Stimulated activated naive CD8-positive, alpha-beta T cell treated with anti-CD3 and anti-CD28 coated beads, Interleukin-15, amount 100 ng/mL, for 72 hours (primary cell): ENCODE results near the gene FAM149B1.

Source experiments
- ATAC-seq: fragments of 150-1000 bp; cut with Tn5 transposase; 2 replicates; pipeline ENCODE4 v1.10.0; 2021; ENCODE audit warnings: mild to moderate bottlenecking, moderate library complexity
- DNase-seq, 2 donors: peaks; one replicate each; pipeline ENCODE4 v3.0.0; 2021 to 2022
- H3K27ac Mint-ChIP-seq, 2 donors: one replicate each; pipeline ENCODE4 v1.8.0; 2022; ENCODE audit warnings: mild to moderate bottlenecking in 2 of 2, mixed read lengths in 2 of 2, moderate library complexity in 2 of 2
- H3K27me3 Mint-ChIP-seq: one replicate; pipeline ENCODE4 v1.8.0; 2022; ENCODE audit warnings: mixed read lengths
- H3K4me1 Mint-ChIP-seq: one replicate; pipeline ENCODE4 v1.8.0; 2022; ENCODE audit warnings: mild to moderate bottlenecking, mixed read lengths
- H3K4me3 Mint-ChIP-seq, 2 donors: one replicate each; pipeline ENCODE4 v1.8.0; 2022; ENCODE audit warnings: mild to moderate bottlenecking in 2 of 2, mixed read lengths in 2 of 2, moderate library complexity in 1 of 2
- H3K9me3 Mint-ChIP-seq, 2 donors: one replicate each; pipeline ENCODE4 v1.8.0; 2022; ENCODE audit warnings: mixed read lengths in 2 of 2

Gene FAM149B1

GRCh38 chr10:73161662-73162061 lies 6.3 kb upstream of the FAM149B1 start:
- H3K4me3 Mint-ChIP-seq = no peak overlapping the region
- H3K4me1 Mint-ChIP-seq = peaks cover 48% of the 10 kb centered on the region
- no peaks in the 10 kb centered on the region for H3K27me3 Mint-ChIP-seq
- peaks cover 0 to 1% of the 10 kb centered on the region in 2 donors for H3K9me3 Mint-ChIP-seq
- H3K27ac Mint-ChIP-seq = no peak overlapping the region
- ATAC-seq (no peak), DNase-seq (no peak)

- Mint-ChIP-seq H3K27me3 (no peaks in the 10 kb centered on the region), H3K9me3 (peaks cover 0 to 7% of the 10 kb centered on the region in 2 donors), H3K4me1 (peaks cover 61% of the 10 kb centered on the region), H3K27ac (peak overlapping the region in 1 of 2 donors; percentile 45), H3K4me3 (no peak overlapping the region)
- DNase-seq (no peak), ATAC-seq (no peak)
Observed at GRCh38 chr10:73163096-73163495, 4.8 kb upstream of the FAM149B1 start.

DNA sequence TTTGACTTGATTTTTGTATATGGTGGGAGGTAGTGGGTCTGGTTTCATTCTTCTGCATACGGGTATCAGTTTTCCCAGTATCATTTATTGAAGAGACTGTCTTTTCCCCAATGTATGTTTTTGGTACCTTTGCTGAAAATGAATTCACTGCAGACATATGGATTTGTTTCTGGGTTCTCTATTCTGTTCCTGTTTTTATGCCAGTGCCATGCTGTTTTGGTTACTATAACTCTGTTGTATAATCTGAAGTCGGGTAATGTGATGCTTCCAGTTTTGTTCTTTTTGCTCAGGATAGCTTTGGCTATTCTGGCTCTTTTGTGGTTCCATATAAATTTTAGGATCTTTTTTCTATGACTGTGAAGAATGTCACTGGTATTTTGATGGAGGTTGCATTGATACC lies 947 bp upstream of the FAM149B1 start:
- peak overlapping the region; percentile 99 for H3K4me3 Mint-ChIP-seq
- H3K4me1 Mint-ChIP-seq = peaks cover 50% of the 10 kb centered on the region
- DNase-seq (no peak), ATAC-seq (no peak)
- no peaks in the 10 kb centered on the region for H3K27me3 Mint-ChIP-seq
- H3K9me3 Mint-ChIP-seq = peaks cover 0 to 7% of the 10 kb centered on the region in 2 donors
- H3K27ac Mint-ChIP-seq = peak overlapping the region; percentile 99 to 100

- Mint-ChIP-seq H3K9me3 (peaks cover 0 to 7% of the 10 kb centered on the region in 2 donors), H3K4me3 (peak overlapping the region; percentile 99), H3K4me1 (peaks cover 46% of the 10 kb centered on the region), H3K27ac (peak overlapping the region; percentile 99 to 100), H3K27me3 (no peaks in the 10 kb centered on the region)
- no peak for DNase-seq
- ATAC-seq = no peak
Observed at GRCh38 chr10:73167458-73167782, 499 bp upstream of the FAM149B1 start.

DNA sequence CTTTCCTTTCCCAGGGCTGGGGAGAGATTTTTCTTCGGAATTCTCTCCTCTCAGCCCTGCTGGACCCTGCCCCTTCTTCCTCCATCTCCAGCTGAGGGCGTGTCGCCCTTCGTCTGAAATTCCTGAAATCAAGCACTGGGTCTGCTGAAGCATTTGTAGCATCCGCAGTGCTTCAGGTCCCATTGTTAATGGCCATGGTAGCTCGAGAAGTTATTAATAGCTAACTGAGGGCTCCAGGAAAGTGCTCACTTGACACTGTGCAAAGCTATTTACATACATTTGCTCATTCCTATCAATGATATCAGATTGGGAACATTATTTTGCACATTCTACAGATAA lies 515 bp downstream of the FAM149B1 start:
- peak; percentile 16 for ATAC-seq
- H3K4me1 Mint-ChIP-seq = peaks cover 38% of the 10 kb centered on the region
- H3K9me3 Mint-ChIP-seq = peaks cover 0 to 7% of the 10 kb centered on the region in 2 donors
- no peaks in the 10 kb centered on the region for H3K27me3 Mint-ChIP-seq
- H3K4me3 Mint-ChIP-seq = peak overlapping the region; percentile 99
- DNase-seq = no peak
- H3K27ac Mint-ChIP-seq = peak overlapping the region; percentile 91 to 99

- H3K4me1 Mint-ChIP-seq = peaks cover 38% of the 10 kb centered on the region
- peak overlapping the region in 1 of 2 donors; percentile 19 for H3K27ac Mint-ChIP-seq
- H3K9me3 Mint-ChIP-seq = peaks cover 0 to 7% of the 10 kb centered on the region in 2 donors
- DNase-seq = no peak
- peak overlapping the region in 1 of 2 donors; percentile 99 for H3K4me3 Mint-ChIP-seq
- ATAC-seq = no peak
- no peaks in the 10 kb centered on the region for H3K27me3 Mint-ChIP-seq
Observed at GRCh38 chr10:73169320-73169719, 1.4 kb downstream of the FAM149B1 start.

DNA sequence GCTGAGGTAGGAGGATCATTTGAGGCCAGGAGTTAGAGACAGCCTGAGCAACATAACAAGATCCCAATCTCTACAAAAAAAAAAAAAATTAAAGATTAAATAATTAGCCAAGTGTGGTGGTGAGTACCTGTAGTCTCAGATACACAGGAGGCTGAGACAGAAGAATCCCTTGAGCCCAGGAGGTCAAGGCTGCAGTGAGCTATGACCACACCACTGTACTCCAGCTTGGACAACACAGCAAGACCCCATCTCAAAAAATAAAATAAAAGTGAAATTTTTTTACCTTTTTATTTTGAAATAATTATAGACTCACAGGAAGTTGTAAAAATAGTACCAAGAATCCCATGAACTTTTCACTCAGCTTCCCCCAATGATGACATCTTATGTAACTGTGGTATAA lies 4.9 kb downstream of the FAM149B1 start:
- Mint-ChIP-seq H3K27me3 (no peaks in the 10 kb centered on the region), H3K4me3 (no peak overlapping the region), H3K4me1 (peaks cover 6% of the 10 kb centered on the region), H3K9me3 (no peaks in the 10 kb centered on the region), H3K27ac (no peak overlapping the region)
- ATAC-seq = no peak
- no peak for DNase-seq

DNA sequence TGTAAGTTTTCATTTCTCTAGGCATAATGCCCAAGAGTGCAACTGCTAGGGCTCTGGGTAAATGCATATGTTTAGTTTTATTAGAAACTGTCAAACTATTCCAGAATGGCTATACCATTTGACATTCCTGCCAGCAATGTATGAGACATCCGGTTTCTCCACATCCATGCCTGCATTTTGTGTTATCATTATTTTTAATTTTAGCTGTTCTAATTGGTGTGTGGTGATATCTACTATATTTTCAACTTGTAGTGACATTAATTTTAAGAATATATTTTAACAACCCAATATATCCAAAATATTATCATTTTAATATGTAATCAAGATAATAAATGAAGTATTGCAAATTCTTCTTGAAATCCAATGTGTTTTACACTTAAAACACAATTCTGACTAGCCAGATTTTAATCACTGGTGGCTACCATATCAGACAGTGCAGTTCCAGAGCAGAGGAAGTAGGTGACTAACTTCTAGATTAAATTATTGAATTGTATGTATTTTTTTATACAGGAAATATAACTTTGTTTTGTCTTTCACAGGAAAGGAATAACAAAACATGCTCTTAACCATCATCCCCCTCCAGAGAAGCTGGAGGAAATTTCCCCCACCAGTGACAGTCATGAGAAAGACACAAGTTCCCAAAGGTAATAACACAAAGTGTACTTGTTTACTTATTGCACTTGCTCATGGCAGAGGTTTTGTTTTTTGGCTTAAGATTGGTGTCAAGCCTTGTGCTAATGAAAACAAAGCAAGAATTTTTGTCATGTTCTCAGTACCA lies 6.4 kb downstream of the FAM149B1 start:
- H3K27ac Mint-ChIP-seq = no peak overlapping the region
- no peaks in the 10 kb centered on the region for H3K4me1 Mint-ChIP-seq
- no peaks in the 10 kb centered on the region for H3K9me3 Mint-ChIP-seq
- ATAC-seq (no peak), DNase-seq (no peak)
- H3K27me3 Mint-ChIP-seq = no peaks in the 10 kb centered on the region
- H3K4me3 Mint-ChIP-seq = no peak overlapping the region

DNA sequence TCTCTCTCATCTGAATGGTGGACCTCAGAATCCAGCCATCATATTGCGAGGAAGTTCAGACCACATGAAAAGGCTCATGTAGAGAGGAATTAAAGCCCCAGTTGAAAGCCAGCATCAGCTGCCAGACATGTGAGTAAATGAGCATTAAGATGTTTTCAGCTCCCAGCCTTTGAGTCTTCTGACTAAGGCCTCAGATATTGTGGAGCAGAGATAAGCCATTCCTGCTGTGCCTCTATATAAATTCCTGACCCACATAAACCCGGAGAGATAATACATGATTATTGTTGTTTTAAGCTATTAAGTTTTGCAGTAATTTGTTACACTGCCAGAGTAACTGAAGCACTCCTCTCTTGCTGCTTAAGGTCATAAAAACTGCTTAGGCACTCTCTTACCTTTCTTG lies 14.6 kb downstream of the FAM149B1 start:
- Mint-ChIP-seq H3K4me1 (no peaks in the 10 kb centered on the region), H3K9me3 (no peaks in the 10 kb centered on the region), H3K27me3 (no peaks in the 10 kb centered on the region), H3K4me3 (no peak overlapping the region), H3K27ac (no peak overlapping the region)
- ATAC-seq (no peak), DNase-seq (no peak)

GRCh38 chr10:73183667-73184281 lies 15.9 kb downstream of the FAM149B1 start:
- no peak for DNase-seq
- Mint-ChIP-seq H3K27ac (no peak overlapping the region), H3K4me1 (no peaks in the 10 kb centered on the region), H3K4me3 (no peak overlapping the region), H3K27me3 (no peaks in the 10 kb centered on the region), H3K9me3 (no peaks in the 10 kb centered on the region)
- ATAC-seq = no peak

DNA sequence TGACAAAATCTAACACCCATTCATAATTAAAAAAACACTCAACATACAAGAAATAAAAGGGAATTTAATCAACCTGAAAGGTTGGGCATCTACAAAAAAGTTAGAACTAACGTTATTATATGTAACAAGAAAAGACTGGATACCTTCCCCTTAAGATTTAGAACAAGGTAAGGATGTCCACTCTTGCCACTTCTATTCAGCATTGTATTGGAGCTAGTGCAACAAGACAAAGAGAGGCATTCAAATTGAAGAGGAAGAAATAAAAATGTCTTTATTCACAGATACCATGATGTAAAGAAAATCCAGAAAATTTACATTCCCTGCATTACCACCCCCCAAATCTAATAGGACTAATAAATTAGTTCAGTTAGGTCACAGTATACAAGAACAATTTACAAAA lies 18.3 kb downstream of the FAM149B1 start:
- no peaks in the 10 kb centered on the region for H3K9me3 Mint-ChIP-seq
- H3K27ac Mint-ChIP-seq = no peak overlapping the region
- DNase-seq (no peak), ATAC-seq (no peak)
- no peaks in the 10 kb centered on the region for H3K4me1 Mint-ChIP-seq
- no peak overlapping the region for H3K4me3 Mint-ChIP-seq
- H3K27me3 Mint-ChIP-seq = no peaks in the 10 kb centered on the region

- Mint-ChIP-seq H3K27me3 (no peaks in the 10 kb centered on the region), H3K4me1 (no peaks in the 10 kb centered on the region), H3K9me3 (no peaks in the 10 kb centered on the region), H3K27ac (peak overlapping the region in 1 of 2 donors; percentile 4), H3K4me3 (no peak overlapping the region)
- DNase-seq = no peak
- no peak for ATAC-seq
Observed at GRCh38 chr10:73190188-73190587, 22.3 kb downstream of the FAM149B1 start.

GRCh38 chr10:73205081-73205480 lies 37.2 kb downstream of the FAM149B1 start:
- DNase-seq (no peak), ATAC-seq (no peak)
- no peak overlapping the region for H3K4me3 Mint-ChIP-seq
- H3K9me3 Mint-ChIP-seq = peaks cover 0 to 8% of the 10 kb centered on the region in 2 donors
- no peaks in the 10 kb centered on the region for H3K4me1 Mint-ChIP-seq
- H3K27ac Mint-ChIP-seq = no peak overlapping the region
- no peaks in the 10 kb centered on the region for H3K27me3 Mint-ChIP-seq

DNA sequence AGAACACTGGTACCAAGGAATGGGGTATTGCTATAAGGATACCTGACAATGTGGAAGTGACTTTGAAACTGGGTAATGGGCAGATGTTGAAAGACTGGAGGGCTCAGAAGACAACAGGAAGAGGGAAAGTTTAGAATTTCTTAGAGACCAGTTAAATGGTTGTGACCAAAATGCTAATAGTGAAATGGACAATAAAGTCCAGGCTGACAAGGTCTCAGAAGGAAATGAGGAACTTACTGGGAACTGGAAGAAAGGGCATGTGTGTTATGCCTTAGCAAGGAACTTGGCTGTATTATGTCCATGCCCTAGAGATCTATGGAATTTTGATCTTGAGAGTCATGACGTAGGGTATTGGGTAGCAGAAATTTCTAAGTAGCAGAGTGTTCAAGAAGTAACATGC lies 38.0 kb downstream of the FAM149B1 start:
- no peak for ATAC-seq
- Mint-ChIP-seq H3K4me3 (no peak overlapping the region), H3K27ac (no peak overlapping the region), H3K4me1 (no peaks in the 10 kb centered on the region), H3K27me3 (no peaks in the 10 kb centered on the region), H3K9me3 (peaks cover 0 to 8% of the 10 kb centered on the region in 2 donors)
- no peak for DNase-seq

DNA sequence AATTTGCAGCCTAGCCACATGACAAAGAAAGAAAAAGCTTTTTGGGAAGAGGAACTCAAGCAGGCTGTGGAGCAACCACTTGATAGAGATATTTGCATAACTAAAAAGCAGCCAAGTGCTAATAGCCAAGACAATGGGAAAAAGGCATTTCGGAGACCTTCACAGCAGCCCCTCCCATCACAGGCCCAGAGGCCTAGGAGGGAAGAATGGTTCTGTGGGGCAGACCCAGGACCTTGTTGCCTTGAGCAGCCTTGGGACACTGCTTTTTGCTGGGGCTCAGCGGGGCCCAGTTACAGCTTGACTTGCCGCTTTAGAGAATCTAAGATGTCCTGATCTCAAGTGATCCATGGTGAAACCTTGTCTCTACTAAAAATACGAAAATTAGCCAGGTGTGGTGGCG lies 38.5 kb downstream of the FAM149B1 start:
- ATAC-seq (no peak), DNase-seq (no peak)
- H3K27ac Mint-ChIP-seq = no peak overlapping the region
- H3K4me1 Mint-ChIP-seq = no peaks in the 10 kb centered on the region
- no peak overlapping the region for H3K4me3 Mint-ChIP-seq
- no peaks in the 10 kb centered on the region for H3K27me3 Mint-ChIP-seq
- peaks cover 0 to 8% of the 10 kb centered on the region in 2 donors for H3K9me3 Mint-ChIP-seq

GRCh38 chr10:73207883-73208282 lies 40.0 kb downstream of the FAM149B1 start:
- ATAC-seq = no peak
- H3K4me1 Mint-ChIP-seq = no peaks in the 10 kb centered on the region
- no peak overlapping the region for H3K27ac Mint-ChIP-seq
- no peak overlapping the region for H3K4me3 Mint-ChIP-seq
- H3K9me3 Mint-ChIP-seq = peaks cover 0 to 8% of the 10 kb centered on the region in 2 donors
- no peak for DNase-seq
- H3K27me3 Mint-ChIP-seq = no peaks in the 10 kb centered on the region

DNA sequence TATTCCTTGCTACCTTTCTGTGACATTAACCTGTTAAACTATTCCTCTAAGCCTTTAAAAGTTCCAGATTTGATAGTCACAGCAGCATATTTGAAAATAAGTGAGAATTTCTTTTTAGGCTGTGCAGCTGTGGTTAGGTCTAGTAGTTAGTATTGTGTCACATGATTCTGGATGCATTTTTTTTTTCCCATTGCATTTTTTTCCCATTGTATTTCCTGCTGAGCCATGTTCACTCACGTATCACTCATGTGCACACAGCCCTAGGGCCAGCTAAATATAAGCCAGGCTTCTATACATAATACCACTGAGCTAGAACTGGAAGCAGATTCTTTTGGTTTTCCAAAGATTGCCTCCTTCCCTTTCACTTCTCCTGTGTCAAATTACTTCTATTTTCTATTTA lies 41.8 kb downstream of the FAM149B1 start:
- no peaks in the 10 kb centered on the region for H3K4me1 Mint-ChIP-seq
- peaks cover 0 to 8% of the 10 kb centered on the region in 2 donors for H3K9me3 Mint-ChIP-seq
- DNase-seq = no peak
- no peak for ATAC-seq
- H3K27ac Mint-ChIP-seq = no peak overlapping the region
- H3K4me3 Mint-ChIP-seq = no peak overlapping the region
- no peaks in the 10 kb centered on the region for H3K27me3 Mint-ChIP-seq
